ENCODE measurements around the gene TRPM1. TPM values are rescaled to one million over a fixed set of nuclear protein-coding genes. Genes with fewer than 3 reads are reported as not detected.
A peak's percentile ranks its signal among the peaks of the same experiment; 100 is the strongest.

The TRPM1 gene
- total RNA-seq, 6 donors from 2014 or later = not detected

DNA sequence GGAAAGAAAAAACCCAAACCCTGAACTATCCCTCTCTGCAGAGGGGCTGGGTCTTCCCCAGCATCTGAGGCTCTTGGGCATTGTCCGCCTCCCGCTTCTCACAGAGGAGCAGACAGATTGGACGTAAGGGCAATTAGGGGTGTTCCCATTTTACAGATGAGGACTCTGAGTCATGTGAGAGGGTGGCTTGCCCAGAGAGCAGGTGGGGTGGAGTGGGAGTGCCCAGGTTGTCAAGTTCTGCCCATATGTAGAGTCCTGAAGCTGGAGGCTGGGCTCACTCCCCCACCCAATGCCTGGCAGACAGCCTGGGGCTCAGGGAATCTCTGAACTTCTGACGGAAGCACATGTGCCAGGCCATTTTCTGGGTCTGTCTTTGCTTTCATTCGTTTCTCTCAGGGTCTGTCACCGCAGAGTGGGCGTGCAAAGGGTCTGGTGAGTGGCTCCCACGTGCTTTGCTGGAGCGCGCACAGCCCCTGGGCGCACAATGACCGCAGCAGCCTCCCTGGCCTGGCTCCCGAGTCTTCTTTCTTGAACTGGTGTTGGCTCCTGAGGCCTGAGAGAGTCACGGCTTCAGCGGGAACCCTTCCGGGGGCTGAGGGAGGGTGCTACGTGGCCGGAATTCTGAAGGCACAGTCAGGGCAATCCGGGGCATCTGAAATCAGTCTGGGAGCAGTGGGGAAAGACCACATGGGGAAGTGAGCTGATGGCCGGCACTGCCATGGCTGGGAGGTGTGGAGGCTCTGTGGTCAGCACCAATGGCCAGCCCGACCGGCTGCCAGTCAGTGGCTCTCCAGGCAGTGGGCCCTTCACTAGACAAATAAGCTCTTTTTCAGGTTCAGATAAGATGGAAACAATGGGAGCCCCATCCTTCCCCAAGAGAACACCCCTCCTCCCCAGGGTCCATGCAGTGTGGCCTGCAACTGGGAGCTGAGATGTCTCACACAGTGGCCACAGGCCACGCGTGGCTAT, 1.1 kb upstream of the TRPM1 start:
- no peaks in the 10 kb centered on the region for H3K9me3 ChIP-seq
- H3K4me3 ChIP-seq = no peak overlapping the region
- no peaks in the 10 kb centered on the region for H3K4me1 ChIP-seq
- DNase-seq (peak in 1 of 2 donors; percentile 73), ATAC-seq (ENCODE audit: low FRiP score in 2 of 2) (no peak)
- 89 to 93% methylated on average over 16 to 24 of the region's 24 CpGs for WGBS, 2 donors
- no peaks in the 10 kb centered on the region for H3K36me3 ChIP-seq
- H3K27me3 ChIP-seq = no peaks in the 10 kb centered on the region
- TF ChIP-seq POLR2A (IDR thresholded peaks at IDR 0.05) (no peak), POLR2AphosphoS5 (IDR thresholded peaks at IDR 0.05) (no peak)
- TF ChIP-seq, protein P1, sequence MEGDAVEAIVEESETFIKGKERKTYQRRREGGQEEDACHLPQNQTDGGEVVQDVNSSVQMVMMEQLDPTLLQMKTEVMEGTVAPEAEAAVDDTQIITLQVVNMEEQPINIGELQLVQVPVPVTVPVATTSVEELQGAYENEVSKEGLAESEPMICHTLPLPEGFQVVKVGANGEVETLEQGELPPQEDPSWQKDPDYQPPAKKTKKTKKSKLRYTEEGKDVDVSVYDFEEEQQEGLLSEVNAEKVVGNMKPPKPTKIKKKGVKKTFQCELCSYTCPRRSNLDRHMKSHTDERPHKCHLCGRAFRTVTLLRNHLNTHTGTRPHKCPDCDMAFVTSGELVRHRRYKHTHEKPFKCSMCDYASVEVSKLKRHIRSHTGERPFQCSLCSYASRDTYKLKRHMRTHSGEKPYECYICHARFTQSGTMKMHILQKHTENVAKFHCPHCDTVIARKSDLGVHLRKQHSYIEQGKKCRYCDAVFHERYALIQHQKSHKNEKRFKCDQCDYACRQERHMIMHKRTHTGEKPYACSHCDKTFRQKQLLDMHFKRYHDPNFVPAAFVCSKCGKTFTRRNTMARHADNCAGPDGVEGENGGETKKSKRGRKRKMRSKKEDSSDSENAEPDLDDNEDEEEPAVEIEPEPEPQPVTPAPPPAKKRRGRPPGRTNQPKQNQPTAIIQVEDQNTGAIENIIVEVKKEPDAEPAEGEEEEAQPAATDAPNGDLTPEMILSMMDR (IDR thresholded peaks at IDR 0.05) = no peak
- no peak overlapping the region for H3K27ac ChIP-seq

DNA sequence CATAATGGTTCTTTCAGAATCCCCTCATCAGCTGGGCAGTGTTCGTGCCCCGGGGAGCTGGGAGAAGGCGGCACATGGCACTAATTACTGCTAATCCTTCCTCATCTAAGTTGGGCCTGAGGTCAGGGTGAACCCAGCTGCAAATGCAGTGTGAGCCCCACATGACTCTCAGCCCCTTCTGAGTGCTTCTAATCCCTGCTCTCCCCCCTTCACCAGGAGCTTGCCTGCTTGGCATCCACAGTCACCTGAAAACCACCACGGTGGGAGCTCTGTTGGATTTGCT, 455 bp upstream of the TRPM1 start:
- no peak overlapping the region for H3K27ac ChIP-seq
- ATAC-seq (ENCODE audit: low FRiP score in 2 of 2) = no peak
- H3K36me3 ChIP-seq = no peaks in the 10 kb centered on the region
- no peaks in the 10 kb centered on the region for H3K27me3 ChIP-seq
- no peak for DNase-seq
- TF ChIP-seq POLR2A (IDR thresholded peaks at IDR 0.05) (no peak), POLR2AphosphoS5 (IDR thresholded peaks at IDR 0.05) (no peak), EP300 (IDR thresholded peaks at IDR 0.05) (no peak)
- TF ChIP-seq, protein P1 (IDR thresholded peaks at IDR 0.05) = no peak
- H3K4me3 ChIP-seq = no peak overlapping the region
- H3K9me3 ChIP-seq = no peaks in the 10 kb centered on the region
- no peaks in the 10 kb centered on the region for H3K4me1 ChIP-seq
- WGBS, 2 donors = 71 to 85% methylated on average over 4 of the region's 4 CpGs

DNA sequence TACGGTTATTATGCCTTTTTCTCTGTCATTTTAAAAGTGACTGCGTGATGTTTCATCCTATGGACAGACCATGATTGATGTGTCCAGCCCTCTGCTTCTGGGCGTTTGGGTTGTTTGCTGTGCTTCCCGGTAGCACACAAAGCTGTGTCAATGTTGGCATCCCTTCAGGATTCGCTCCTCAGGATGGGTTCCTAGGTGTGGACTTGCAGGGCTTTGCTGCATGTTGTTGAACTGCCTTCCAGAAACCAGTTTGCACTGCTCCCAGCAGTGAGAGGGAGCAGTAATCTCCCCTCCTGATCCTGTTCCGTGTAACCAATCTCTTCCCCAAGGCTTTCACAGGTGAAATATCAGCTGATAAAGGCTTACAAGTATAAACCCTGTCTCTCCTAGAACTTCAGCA, 787 bp downstream of the TRPM1 start:
- H3K9me3 ChIP-seq = no peaks in the 10 kb centered on the region
- ATAC-seq (ENCODE audit: low FRiP score in 2 of 2) = no peak
- 74 to 80% methylated on average over 6 of the region's 6 CpGs for WGBS, 2 donors
- DNase-seq = no peak
- H3K36me3 ChIP-seq = no peaks in the 10 kb centered on the region
- TF ChIP-seq, protein P1 (IDR thresholded peaks at IDR 0.05) = no peak
- TF ChIP-seq POLR2A (IDR thresholded peaks at IDR 0.05) = no peak
- TF ChIP-seq POLR2AphosphoS5 (IDR thresholded peaks at IDR 0.05) = no peak
- no peak for TF ChIP-seq EP300 (IDR thresholded peaks at IDR 0.05)
- no peaks in the 10 kb centered on the region for H3K4me1 ChIP-seq
- no peaks in the 10 kb centered on the region for H3K27me3 ChIP-seq
- no peak overlapping the region for H3K27ac ChIP-seq
- H3K4me3 ChIP-seq = no peak overlapping the region

DNA sequence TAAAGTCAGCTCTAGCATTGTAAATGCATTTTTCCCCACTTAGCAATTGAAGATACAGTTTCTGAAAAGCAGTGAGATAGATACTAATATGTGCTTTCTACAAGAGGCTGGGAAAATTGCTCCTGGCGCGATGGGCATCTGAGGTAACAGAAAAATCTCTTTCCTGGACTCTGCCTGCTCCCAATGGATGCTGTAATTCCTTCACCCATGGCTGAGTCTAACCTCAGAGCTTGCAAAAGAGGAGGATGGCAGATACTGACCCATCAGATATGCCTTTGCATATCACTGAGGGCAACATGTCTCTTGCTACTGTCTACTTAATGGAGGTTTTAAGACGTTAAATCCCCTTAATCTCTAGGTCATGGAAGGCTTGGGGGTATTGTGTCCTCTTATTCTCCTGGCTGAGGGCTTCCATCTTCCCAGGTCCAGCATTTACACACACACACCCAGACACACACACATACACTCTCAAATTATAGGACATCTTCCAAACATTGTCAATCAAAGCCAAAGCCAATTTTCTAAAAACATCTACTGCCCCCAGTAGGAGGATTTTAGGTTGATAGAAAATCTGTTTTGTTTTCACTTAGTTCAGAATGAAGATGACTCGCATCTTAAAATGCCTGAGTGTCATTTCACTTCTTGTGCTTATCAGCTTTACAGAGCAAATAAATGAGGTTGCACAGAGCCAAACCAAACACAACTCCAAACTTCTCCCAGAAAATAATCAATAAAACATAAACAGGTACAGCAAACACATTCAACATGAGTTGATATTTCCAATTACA, 2.4 kb downstream of the TRPM1 start:
- H3K9me3 ChIP-seq = no peaks in the 10 kb centered on the region
- no peak overlapping the region for H3K4me3 ChIP-seq
- H3K27me3 ChIP-seq = no peaks in the 10 kb centered on the region
- 74 to 83% methylated on average over 4 of the region's 4 CpGs for WGBS, 2 donors
- no peak for ATAC-seq (ENCODE audit: low FRiP score in 2 of 2)
- TF ChIP-seq POLR2A (IDR thresholded peaks at IDR 0.05) (no peak), POLR2AphosphoS5 (IDR thresholded peaks at IDR 0.05) (no peak), EP300 (IDR thresholded peaks at IDR 0.05) (no peak)
- TF ChIP-seq, protein P1 (IDR thresholded peaks at IDR 0.05) = no peak
- no peak overlapping the region for H3K27ac ChIP-seq
- no peak for DNase-seq
- H3K4me1 ChIP-seq = no peaks in the 10 kb centered on the region
- no peaks in the 10 kb centered on the region for H3K36me3 ChIP-seq
